BLaER1 treated with 17β-estradiol and CSF1 and Interleukin-3, amounts not matched to agents 10 nM and 100 nM (cell line): ENCODE results near the gene RFX1.

Experiments used
- H3K27ac ChIP-seq, 11 experiments: shearing (Covaris generic); formaldehyde crosslinking; 2 replicates each; pipeline ENCODE4 v1.8.1; 2022
- H3K27me3 ChIP-seq, 11 experiments: shearing (Covaris generic); formaldehyde crosslinking; 2 replicates each; pipeline ENCODE4 v1.8.1; 2022
- H3K36me3 ChIP-seq, 11 experiments: shearing (Covaris generic); formaldehyde crosslinking; 2 replicates each; pipeline ENCODE4 v1.8.1; 2022
- H3K4me1 ChIP-seq, 10 experiments: shearing (Covaris generic); formaldehyde crosslinking; 2 replicates each; pipeline ENCODE4 v1.8.1; 2022
- H3K4me2 ChIP-seq, 11 experiments: shearing (Covaris generic); formaldehyde crosslinking; 2 replicates each; pipeline ENCODE4 v1.8.1; 2022
- H3K4me3 ChIP-seq, 10 experiments: shearing (Covaris generic); formaldehyde crosslinking; 2 replicates each; pipeline ENCODE4 v1.8.1; 2022
- H3K9ac ChIP-seq, 11 experiments: shearing (Covaris generic); formaldehyde crosslinking; 2 replicates each; pipeline ENCODE4 v1.8.1; 2022
- H3K9me3 ChIP-seq, 11 experiments: shearing (Covaris generic); formaldehyde crosslinking; replicated peaks in 1 of 11; 2 replicates each; pipeline ENCODE4 v1.8.1; 2022
- H4K20me1 ChIP-seq, 11 experiments: shearing (Covaris generic); formaldehyde crosslinking; 2 replicates each; pipeline ENCODE4 v1.8.1; 2022
- Cebpa-rat ChIP-seq, 11 experiments: shearing (Covaris generic); IDR thresholded peaks; 2 replicates each; pipeline ENCODE4 v1.8.1; 2022

The RFX1 gene

GRCh38 chr19:13954185-13954584, 51.9 kb downstream of the RFX1 start:
- peaks cover 11 to 21% (median 20%) of the 10 kb centered on the region in 10 experiments for H3K4me1 ChIP-seq
- H3K9me3 ChIP-seq: no peaks in the 10 kb centered on the region
- no peaks in the 10 kb centered on the region for H3K27me3 ChIP-seq
- peak overlapping the region in 4 of 10 experiments; percentile 69 to 88 (median 84); a peak in 5 of 20 replicates for H3K4me3 ChIP-seq
- TF ChIP-seq Cebpa-rat (IDR thresholded peaks at IDR 0.05): no peak
- H3K4me2 ChIP-seq: peak overlapping the region; percentile 84 to 98 (median 96)
- peaks cover 0 to 62% (median 38%) of the 10 kb centered on the region in 11 experiments; a peak in 19 of 22 replicates for H4K20me1 ChIP-seq
- peaks cover 50 to 56% (median 53%) of the 10 kb centered on the region in 11 experiments for H3K36me3 ChIP-seq
- H3K27ac ChIP-seq: peak overlapping the region in 4 of 11 experiments; percentile 69 to 94 (median 70); a peak in 4 of 22 replicates
- H3K9ac ChIP-seq: peak overlapping the region in 10 of 11 experiments; percentile 80 to 93 (median 88); a peak in 15 of 22 replicates

GRCh38 chr19:13952931-13953531, 53.1 kb downstream of the RFX1 start:
- H3K4me3 ChIP-seq: peak overlapping the region; percentile 69 to 88 (median 80)
- H3K9ac ChIP-seq: peak overlapping the region; percentile 73 to 93 (median 86)
- peak overlapping the region; percentile 1 to 94 (median 66); a peak in 20 of 22 replicates for H3K27ac ChIP-seq
- peaks cover 38 to 45% (median 42%) of the 10 kb centered on the region in 11 experiments for H3K36me3 ChIP-seq
- no peaks in the 10 kb centered on the region for H3K27me3 ChIP-seq
- peaks cover 11 to 21% (median 20%) of the 10 kb centered on the region in 10 experiments for H3K4me1 ChIP-seq
- H4K20me1 ChIP-seq: peaks cover 0 to 53% (median 33%) of the 10 kb centered on the region in 11 experiments; a peak in 19 of 22 replicates
- H3K4me2 ChIP-seq: peak overlapping the region; percentile 84 to 98 (median 96)
- H3K9me3 ChIP-seq: no peaks in the 10 kb centered on the region
- TF ChIP-seq Cebpa-rat (IDR thresholded peaks at IDR 0.05): no peak

GRCh38 chr19:13952154-13952930, 53.8 kb downstream of the RFX1 start, which contains the start of gene DCAF15:
DCAF15 (plus strand) TSS chr19:13952509; CDS start chr19:13952513, 4 bp downstream.
- Histone ChIP-seq H3K9me3 (no peaks in the 10 kb centered on the region), H3K4me3 (peak within 1 kb of the TSS; percentile 69 to 88 (median 80)), H3K9ac (peak within 1 kb of the TSS; percentile 85 to 93 (median 90)), H3K36me3 (peaks cover 31 to 38% (median 35%) of the 10 kb centered on the region in 11 experiments), H3K4me1 (peaks cover 11 to 21% (median 20%) of the 10 kb centered on the region in 10 experiments), H3K27me3 (no peaks in the 10 kb centered on the region), H3K4me2 (peak within 1 kb of the TSS; percentile 84 to 98 (median 96)), H4K20me1 (peaks cover 0 to 46% (median 28%) of the 10 kb centered on the region in 11 experiments; a peak in 18 of 22 replicates), H3K27ac (peak within 1 kb of the TSS; percentile 83 to 94 (median 90))
- TF ChIP-seq Cebpa-rat (IDR thresholded peaks at IDR 0.05): no peak

- Histone ChIP-seq H4K20me1 (peaks cover 0 to 40% (median 28%) of the 10 kb centered on the region in 11 experiments; a peak in 18 of 22 replicates), H3K9me3 (no peaks in the 10 kb centered on the region), H3K27ac (peak overlapping the region in 1 of 11 experiments; percentile 46; a peak in 1 of 22 replicates), H3K4me2 (peak overlapping the region; percentile 58 to 79 (median 71)), H3K9ac (peak overlapping the region in 9 of 11 experiments; percentile 25 to 60 (median 44); a peak in 11 of 22 replicates), H3K36me3 (peaks cover 25 to 32% (median 29%) of the 10 kb centered on the region in 11 experiments), H3K4me3 (peak overlapping the region; percentile 46 to 88 (median 70)), H3K4me1 (peaks cover 11 to 21% (median 20%) of the 10 kb centered on the region in 10 experiments), H3K27me3 (no peaks in the 10 kb centered on the region)
- TF ChIP-seq Cebpa-rat (IDR thresholded peaks at IDR 0.05): no peak
Observed at GRCh38 chr19:13951799-13952153, 54.3 kb downstream of the RFX1 start.

- no peak for TF ChIP-seq Cebpa-rat (IDR thresholded peaks at IDR 0.05)
- Histone ChIP-seq H3K4me2 (peak overlapping the region in 2 of 11 experiments; percentile 62 to 73; a peak in 1 of 22 replicates), H4K20me1 (peaks cover 0 to 33% (median 22%) of the 10 kb centered on the region in 11 experiments; a peak in 18 of 22 replicates), H3K36me3 (peaks cover 18 to 25% (median 22%) of the 10 kb centered on the region in 11 experiments), H3K27me3 (no peaks in the 10 kb centered on the region), H3K9me3 (no peaks in the 10 kb centered on the region), H3K4me3 (no peak overlapping the region), H3K4me1 (peaks cover 11 to 25% (median 22%) of the 10 kb centered on the region in 10 experiments), H3K9ac (no peak overlapping the region), H3K27ac (no peak overlapping the region)
Observed at GRCh38 chr19:13951043-13951442, 55.1 kb downstream of the RFX1 start.

GRCh38 chr19:13946414-13946813, 59.7 kb downstream of the RFX1 start:
- peaks cover 0 to 15% (median 12%) of the 10 kb centered on the region in 10 experiments; a peak in 16 of 20 replicates for H3K4me1 ChIP-seq
- peaks cover 0 to 5% (median 0%) of the 10 kb centered on the region in 11 experiments; a peak in 2 of 22 replicates for H3K9me3 ChIP-seq
- H4K20me1 ChIP-seq: no peaks in the 10 kb centered on the region
- peak overlapping the region in 1 of 11 experiments; percentile 9; a peak in 1 of 22 replicates for H3K27ac ChIP-seq
- H3K36me3 ChIP-seq: no peaks in the 10 kb centered on the region
- no peak for TF ChIP-seq Cebpa-rat (IDR thresholded peaks at IDR 0.05)
- no peak overlapping the region for H3K4me3 ChIP-seq
- peak overlapping the region in 8 of 11 experiments; percentile 5 to 70 (median 46); a peak in 14 of 22 replicates for H3K4me2 ChIP-seq
- H3K27me3 ChIP-seq: no peaks in the 10 kb centered on the region
- no peak overlapping the region for H3K9ac ChIP-seq

- no peak for TF ChIP-seq Cebpa-rat (IDR thresholded peaks at IDR 0.05)
- H3K27ac ChIP-seq: no peak overlapping the region
- H3K9ac ChIP-seq: no peak overlapping the region
- H4K20me1 ChIP-seq: no peaks in the 10 kb centered on the region
- no peak overlapping the region for H3K4me2 ChIP-seq
- no peaks in the 10 kb centered on the region for H3K36me3 ChIP-seq
- H3K4me1 ChIP-seq: peaks cover 0 to 22% (median 12%) of the 10 kb centered on the region in 10 experiments; a peak in 17 of 20 replicates
- H3K27me3 ChIP-seq: no peaks in the 10 kb centered on the region; a peak in 1 of 22 replicates
- no peak overlapping the region for H3K4me3 ChIP-seq
- peaks cover 0 to 5% (median 0%) of the 10 kb centered on the region in 11 experiments; a peak in 2 of 22 replicates for H3K9me3 ChIP-seq
Observed at GRCh38 chr19:13942023-13942684, 64.0 kb downstream of the RFX1 start.
